Measurements from ENCODE around the gene CBX7. TPM values are rescaled to one million over a fixed set of nuclear protein-coding genes. Genes with fewer than 3 reads are reported as not detected.

CBX7 gene
- polyA plus RNA-seq, 1 experiment = 2.2 TPM

- POLR2A ChIA-PET = no interaction called here
- H3K27me3 ChIP-seq (ENCODE audit: control insufficient read depth, insufficient read depth, low read length) = no peaks in the 10 kb centered on the region
- no peak overlapping the region for H3K27ac ChIP-seq (ENCODE audit: low read depth, low read length)
- no peak overlapping the region for H3K4me3 ChIP-seq (ENCODE audit: low read depth, low read length)
- no peaks in the 10 kb centered on the region; the same call in 1 of the 2 replicates for H3K9me3 ChIP-seq (ENCODE audit: control insufficient read depth, insufficient read depth, low read length)
- TF ChIP-seq CTCF (IDR thresholded peaks at IDR 0.05; ENCODE audit: low read depth, low read length) = no peak
- CTCF ChIA-PET = interaction anchor here (1.0 kb wide), 1 partner anchor 8 kb away, joined by 3 read pairs; no protein-coding TSS in a partner anchor
- no peak for DNase-seq (ENCODE audit: low read depth, low spot score)
Observed at GRCh38 chr22:39133871-39134270, 18.6 kb downstream of the CBX7 start.

DNA sequence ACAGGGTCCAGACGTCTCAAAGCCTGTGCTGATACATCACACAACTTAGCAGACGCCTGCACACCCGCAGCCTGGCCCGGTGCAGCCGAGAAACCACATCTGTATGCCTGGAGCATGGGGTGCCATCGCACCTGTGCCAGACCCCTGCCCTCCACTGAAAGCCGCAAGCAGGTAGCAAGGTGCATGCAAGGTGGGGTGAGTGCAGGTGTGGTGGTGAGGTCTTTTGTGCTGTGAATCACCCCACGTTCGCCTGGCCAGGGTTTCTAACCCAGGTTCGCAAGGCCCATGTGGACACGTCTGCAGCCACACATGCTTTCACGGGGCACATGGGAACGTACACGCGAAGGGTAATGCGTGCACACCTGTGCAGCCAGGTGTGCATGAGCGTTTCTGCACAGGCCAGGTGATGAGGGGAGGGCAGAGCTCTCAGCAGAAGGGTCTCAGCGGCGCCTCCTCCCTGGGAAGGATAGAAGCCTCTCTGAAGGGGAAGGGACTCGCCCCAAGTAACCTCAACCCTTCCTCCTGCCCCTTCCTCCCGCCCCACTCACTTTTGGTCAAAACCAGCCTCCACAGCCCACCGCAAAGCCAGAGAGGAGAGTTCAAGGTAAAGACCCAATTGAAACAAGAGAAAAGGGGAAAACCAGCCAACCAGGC is 19.5 kb downstream of the CBX7 start:
- no peak for DNase-seq (ENCODE audit: low read depth, low spot score)
- H3K4me3 ChIP-seq (ENCODE audit: low read depth, low read length) = no peak overlapping the region
- no peaks in the 10 kb centered on the region; the same call in 1 of the 2 replicates for H3K9me3 ChIP-seq (ENCODE audit: control insufficient read depth, insufficient read depth, low read length)
- H3K27ac ChIP-seq (ENCODE audit: low read depth, low read length) = no peak overlapping the region
- POLR2A ChIA-PET = no interaction called here
- CTCF ChIA-PET = no interaction called here
- H3K27me3 ChIP-seq (ENCODE audit: control insufficient read depth, insufficient read depth, low read length) = no peaks in the 10 kb centered on the region
- TF ChIP-seq CTCF (IDR thresholded peaks at IDR 0.05; ENCODE audit: low read depth, low read length) = no peak

- ChIA-PET POLR2A (no interaction called here), CTCF (no interaction called here)
- no peak overlapping the region for H3K27ac ChIP-seq (ENCODE audit: low read depth, low read length)
- no peaks in the 10 kb centered on the region; the same call in 1 of the 2 replicates for H3K9me3 ChIP-seq (ENCODE audit: control insufficient read depth, insufficient read depth, low read length)
- DNase-seq (ENCODE audit: low read depth, low spot score) = no peak
- H3K4me3 ChIP-seq (ENCODE audit: low read depth, low read length) = no peak overlapping the region
- no peak for TF ChIP-seq CTCF (IDR thresholded peaks at IDR 0.05; ENCODE audit: low read depth, low read length)
- H3K27me3 ChIP-seq (ENCODE audit: control insufficient read depth, insufficient read depth, low read length) = no peaks in the 10 kb centered on the region
Observed at GRCh38 chr22:39132281-39132680, 20.2 kb downstream of the CBX7 start.

DNA sequence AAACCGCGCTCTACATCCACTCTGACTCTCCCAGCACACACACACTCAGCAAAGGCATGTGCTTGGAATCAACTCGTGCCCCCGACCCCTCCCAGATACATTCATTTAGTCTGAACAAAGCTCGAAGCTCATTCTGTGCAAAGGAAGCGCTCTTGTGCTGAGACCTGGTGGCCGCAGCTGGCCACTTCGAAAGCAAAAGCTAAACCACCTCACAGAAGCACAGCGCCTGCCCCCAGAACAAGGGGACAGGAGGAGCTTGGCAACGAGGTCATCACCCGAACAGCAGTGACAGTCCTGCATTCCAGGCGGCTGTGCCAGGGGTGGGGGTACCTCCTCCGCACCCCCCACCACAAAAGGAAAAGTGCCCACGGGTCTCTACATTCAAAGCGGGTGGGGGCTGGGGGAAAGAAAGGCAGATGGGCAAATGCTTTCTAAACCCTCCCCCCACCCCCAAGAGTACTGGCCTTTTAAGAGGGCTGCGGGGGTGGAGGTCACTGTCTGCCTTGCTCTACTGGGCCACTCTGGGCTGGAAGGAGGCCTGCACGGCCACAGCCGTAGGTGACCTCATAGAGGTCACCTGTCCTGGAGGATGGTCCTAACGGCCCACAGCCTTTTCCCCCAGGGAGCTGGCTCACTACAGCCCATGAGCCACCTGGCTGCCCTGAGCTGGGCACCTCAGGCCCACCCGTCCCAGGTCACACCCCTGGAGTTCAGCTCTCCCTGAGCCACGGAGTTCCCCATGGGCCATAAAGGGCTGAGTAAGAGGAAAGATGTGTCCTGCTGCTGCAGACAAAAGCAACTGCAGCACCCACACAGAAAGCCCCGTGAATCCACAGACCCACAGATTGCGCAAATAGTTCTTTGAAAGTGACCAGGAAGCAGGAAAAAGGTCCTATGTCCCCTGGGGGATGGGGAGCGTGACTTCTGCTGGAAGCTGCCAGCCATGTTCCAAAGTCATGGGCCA is 21.3 kb downstream of the CBX7 start:
- H3K4me3 ChIP-seq (ENCODE audit: low read depth, low read length) = no peak overlapping the region
- DNase-seq (ENCODE audit: low read depth, low spot score) = no peak
- ChIA-PET CTCF (interaction anchor here (0.5 to 1.5 kb wide), 3 partner anchors 127 to 261 kb away, joined by 3 to 5 read pairs (median 4); no protein-coding TSS in a partner anchor), POLR2A (interaction anchor here (0.6 kb wide), 2 partner anchors 75 to 389 kb away, joined by 3 to 6 read pairs; no protein-coding TSS in a partner anchor)
- H3K27me3 ChIP-seq (ENCODE audit: control insufficient read depth, insufficient read depth, low read length) = peaks cover 6% of the 10 kb centered on the region
- H3K27ac ChIP-seq (ENCODE audit: low read depth, low read length) = no peak overlapping the region
- H3K9me3 ChIP-seq (ENCODE audit: control insufficient read depth, insufficient read depth, low read length) = no peaks in the 10 kb centered on the region; the same call in 1 of the 2 replicates
- no peak for TF ChIP-seq CTCF (IDR thresholded peaks at IDR 0.05; ENCODE audit: low read depth, low read length)
